Mesenchymal stem cell (in vitro differentiated cells and primary cell): ENCODE measurements around the gene CDK5RAP3.
A peak's percentile ranks its signal among the peaks of the same experiment; 100 is the strongest.

Source experiments
- DNase-seq: peaks from one replicate; pipeline ENCODE4 v3.0.0-alpha.2; 2013
- H2AFZ ChIP-seq: one replicate; pipeline ENCODE4 v1.6.1; 2013; ENCODE audit warnings: low read depth, mild to moderate bottlenecking, control low read depth, inconsistent platforms, low read length, moderate library complexity
- H2AK5ac ChIP-seq: 2 replicates; pipeline ENCODE4 v1.6.1; 2013; ENCODE audit warnings: low read length, moderate library complexity, mild to moderate bottlenecking, inconsistent platforms; ENCODE audit not compliant: severe bottlenecking
- H2BK120ac ChIP-seq: one replicate; pipeline ENCODE4 v1.6.1; 2013; ENCODE audit warnings: low read depth, mild to moderate bottlenecking, inconsistent platforms, low read length, moderate library complexity
- H2BK12ac ChIP-seq, 2 experiments: one replicate each; pipeline ENCODE4 v1.6.1; 2013; ENCODE audit warnings: inconsistent platforms in 2 of 2, low read length in 2 of 2, mild to moderate bottlenecking in 2 of 2, moderate library complexity in 2 of 2, control low read depth in 1 of 2
- H2BK15ac ChIP-seq: one replicate; pipeline ENCODE4 v1.6.1; 2013; ENCODE audit warnings: mild to moderate bottlenecking, low read depth, inconsistent platforms; ENCODE audit not compliant: poor library complexity, severe bottlenecking
- H2BK5ac ChIP-seq: 2 replicates; pipeline ENCODE4 v1.6.1; 2013; ENCODE audit warnings: low read depth, mild to moderate bottlenecking, low read length, control low read depth, inconsistent platforms; ENCODE audit not compliant: poor library complexity, severe bottlenecking
- H3K14ac ChIP-seq, 2 experiments: one replicate each; pipeline ENCODE4 v1.6.1; 2013; ENCODE audit warnings: inconsistent platforms in 2 of 2, low read length in 2 of 2, control low read depth in 1 of 2, mild to moderate bottlenecking in 1 of 2, moderate library complexity in 1 of 2
- H3K18ac ChIP-seq, 2 experiments: one replicate each; pipeline ENCODE4 v1.6.1; 2013; ENCODE audit warnings: inconsistent platforms in 2 of 2, low read length in 2 of 2, control low read depth in 1 of 2, low read depth in 1 of 2, mild to moderate bottlenecking in 1 of 2
- H3K23ac ChIP-seq, 2 experiments: one replicate each; pipeline ENCODE4 v1.6.1; 2013; ENCODE audit warnings: inconsistent platforms in 2 of 2, low read length in 2 of 2, mild to moderate bottlenecking in 2 of 2, moderate library complexity in 2 of 2, control low read depth in 1 of 2
- H3K27ac ChIP-seq: 2 replicates; pipeline ENCODE4 v1.5.1; 2013; ENCODE audit warnings: mild to moderate bottlenecking, moderate library complexity, low read length, control low read depth, inconsistent platforms; ENCODE audit not compliant: poor library complexity, severe bottlenecking
- H3K27me3 ChIP-seq, 2 experiments: 2 replicates each; pipeline versions ENCODE4 v1.6.1 to v1.7.0; 2013; ENCODE audit warnings: low read length in 2 of 2, mild to moderate bottlenecking in 2 of 2, moderate library complexity in 2 of 2, control low read depth in 1 of 2, inconsistent platforms in 1 of 2; ENCODE audit not compliant: control insufficient read depth in 1 of 2, insufficient read depth in 1 of 2
- H3K36me3 ChIP-seq, 2 experiments: 2 replicates each; pipeline versions ENCODE4 v1.6.1 to v1.7.0; 2013; ENCODE audit warnings: low read length in 2 of 2, control low read depth in 1 of 2, inconsistent platforms in 1 of 2, low read depth in 1 of 2, mild to moderate bottlenecking in 1 of 2; ENCODE audit not compliant: insufficient read depth in 2 of 2, control insufficient read depth in 1 of 2
- H3K4ac ChIP-seq, 2 experiments: one replicate each; pipeline ENCODE4 v1.6.1; 2013; ENCODE audit warnings: inconsistent platforms in 2 of 2, low read length in 2 of 2, mild to moderate bottlenecking in 2 of 2, moderate library complexity in 2 of 2, control low read depth in 1 of 2, low read depth in 1 of 2
- H3K4me1 ChIP-seq: 2 replicates; pipeline ENCODE4 v1.6.1; 2013; ENCODE audit warnings: low read depth, low read length, control low read depth; ENCODE audit not compliant: control insufficient read depth, insufficient read depth
- H3K4me2 ChIP-seq: 2 replicates; pipeline ENCODE4 v1.6.1; 2013; ENCODE audit warnings: low read length, mild to moderate bottlenecking, inconsistent platforms; ENCODE audit not compliant: poor library complexity, severe bottlenecking
- H3K4me3 ChIP-seq, 2 experiments: 2 replicates each; pipeline versions ENCODE4 v1.5.1 to v1.7.0; 2013; ENCODE audit warnings: low read length in 2 of 2, mild to moderate bottlenecking in 2 of 2, control low read depth in 1 of 2, low read depth in 1 of 2; ENCODE audit not compliant: insufficient read depth in 1 of 2
- H3K79me1 ChIP-seq: replicated peaks from 2 replicates; pipeline ENCODE4 v1.6.1; 2013; ENCODE audit warnings: mild to moderate bottlenecking, control low read depth, low read length, inconsistent platforms; ENCODE audit not compliant: poor library complexity, severe bottlenecking
- H3K9ac ChIP-seq: 2 replicates; pipeline ENCODE4 v1.7.0; 2013; ENCODE audit warnings: mild to moderate bottlenecking, low read length, moderate library complexity
- H3K9me3 ChIP-seq: 2 replicates; pipeline ENCODE4 v1.7.0; 2013; ENCODE audit warnings: mild to moderate bottlenecking, low read length; ENCODE audit not compliant: control insufficient read depth
- H4K8ac ChIP-seq: one replicate; pipeline ENCODE4 v1.6.1; 2013; ENCODE audit warnings: inconsistent platforms, mild to moderate bottlenecking, low read length, moderate library complexity
- H4K91ac ChIP-seq: one replicate; pipeline ENCODE4 v1.6.1; 2013; ENCODE audit warnings: mild to moderate bottlenecking, low read length, inconsistent platforms
- WGBS: methylation state at CpG from one replicate; pipeline ENCODE4 v1.1.7; 2013; ENCODE audit warnings: mixed read lengths; 5-methylcytosine and 5-hydroxymethylcytosine counted together

The CDK5RAP3 gene

DNA sequence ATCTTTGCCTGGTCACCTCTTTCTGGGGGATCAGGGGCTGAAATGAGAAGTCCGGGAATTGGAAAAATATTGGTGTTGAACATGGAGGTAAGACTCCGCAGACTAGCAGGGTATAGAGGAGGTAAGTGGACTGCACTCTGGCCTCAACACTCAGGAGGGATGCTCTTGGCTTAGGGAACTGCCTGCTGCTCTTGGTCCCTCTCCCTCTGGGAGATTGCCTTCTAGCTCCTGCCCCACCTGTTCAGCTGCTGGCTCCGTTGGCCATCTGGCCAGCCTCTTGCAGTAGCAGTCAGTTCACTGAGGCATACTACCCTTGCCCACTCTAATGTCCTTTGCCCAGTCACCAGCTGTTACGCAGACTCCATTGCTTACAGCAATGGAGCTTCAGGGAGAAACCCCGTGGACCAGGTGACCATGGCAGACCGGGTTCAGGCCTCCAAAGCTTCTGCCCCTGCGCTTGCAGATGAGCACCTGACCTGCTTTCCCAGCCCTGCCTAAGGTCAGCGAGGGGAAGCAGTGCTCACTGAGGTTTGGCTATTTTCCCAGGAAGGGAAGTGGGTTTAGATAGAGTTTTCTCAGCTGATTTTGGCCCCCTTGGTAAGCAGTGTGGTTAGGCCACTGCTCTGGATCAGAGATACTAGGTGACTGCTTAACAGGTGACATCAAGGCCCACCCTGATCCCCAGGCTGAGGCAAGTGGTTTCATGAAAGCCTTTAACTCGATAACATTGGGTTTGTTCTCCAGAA, 11.9 kb downstream of the CDK5RAP3 start:
- no peak overlapping the region for H3K4me2 ChIP-seq
- H3K9me3 ChIP-seq, result no peaks in the 10 kb centered on the region
- DNase-seq, result no peak
- no peak overlapping the region for H4K8ac ChIP-seq
- H3K14ac ChIP-seq, result no peak overlapping the region
- 94% methylated on average over 9 of the region's 9 CpGs for WGBS
- peaks cover 53 to 55% of the 10 kb centered on the region in 2 experiments for H3K36me3 ChIP-seq
- no peak overlapping the region for H2BK12ac ChIP-seq
- H3K4ac ChIP-seq, result no peak overlapping the region
- H3K23ac ChIP-seq, result no peak overlapping the region
- H3K9ac ChIP-seq, result no peak overlapping the region
- H3K27ac ChIP-seq, result no peak overlapping the region
- no peak overlapping the region for H3K4me3 ChIP-seq
- no peak overlapping the region for H2BK15ac ChIP-seq
- no peak overlapping the region for H4K91ac ChIP-seq
- peaks cover 9% of the 10 kb centered on the region for H3K4me1 ChIP-seq
- H3K18ac ChIP-seq, result no peak overlapping the region
- peaks cover 12% of the 10 kb centered on the region for H3K79me1 ChIP-seq
- H2BK5ac ChIP-seq, result no peak overlapping the region
- H2AK5ac ChIP-seq, result no peak overlapping the region
- no peak overlapping the region for H2AFZ ChIP-seq
- H3K27me3 ChIP-seq, result no peaks in the 10 kb centered on the region
- no peak overlapping the region for H2BK120ac ChIP-seq

- WGBS, result 91% methylated on average over 11 of the region's 11 CpGs
- H2BK120ac ChIP-seq, result no peak overlapping the region
- H3K36me3 ChIP-seq, result peaks cover 48 to 49% of the 10 kb centered on the region in 2 experiments
- H3K27me3 ChIP-seq, result no peaks in the 10 kb centered on the region
- H3K9me3 ChIP-seq, result no peaks in the 10 kb centered on the region
- no peak overlapping the region for H2AK5ac ChIP-seq
- H3K4me1 ChIP-seq, result peaks cover 13% of the 10 kb centered on the region
- no peak overlapping the region for H2BK15ac ChIP-seq
- no peak overlapping the region for H2BK5ac ChIP-seq
- H3K79me1 ChIP-seq, result peaks cover 11% of the 10 kb centered on the region
- no peak overlapping the region for H3K18ac ChIP-seq
- DNase-seq, result no peak
- H3K23ac ChIP-seq, result no peak overlapping the region
- no peak overlapping the region for H2BK12ac ChIP-seq
- H3K4me3 ChIP-seq, result no peak overlapping the region
- H3K27ac ChIP-seq, result no peak overlapping the region
- H4K8ac ChIP-seq, result no peak overlapping the region
- no peak overlapping the region for H2AFZ ChIP-seq
- H3K14ac ChIP-seq, result no peak overlapping the region
- H4K91ac ChIP-seq, result no peak overlapping the region
- no peak overlapping the region for H3K9ac ChIP-seq
- H3K4ac ChIP-seq, result no peak overlapping the region
- H3K4me2 ChIP-seq, result no peak overlapping the region
These were observed 12.7 kb downstream of the CDK5RAP3 start for GRCh38 chr17:47983492-47984223.

DNA sequence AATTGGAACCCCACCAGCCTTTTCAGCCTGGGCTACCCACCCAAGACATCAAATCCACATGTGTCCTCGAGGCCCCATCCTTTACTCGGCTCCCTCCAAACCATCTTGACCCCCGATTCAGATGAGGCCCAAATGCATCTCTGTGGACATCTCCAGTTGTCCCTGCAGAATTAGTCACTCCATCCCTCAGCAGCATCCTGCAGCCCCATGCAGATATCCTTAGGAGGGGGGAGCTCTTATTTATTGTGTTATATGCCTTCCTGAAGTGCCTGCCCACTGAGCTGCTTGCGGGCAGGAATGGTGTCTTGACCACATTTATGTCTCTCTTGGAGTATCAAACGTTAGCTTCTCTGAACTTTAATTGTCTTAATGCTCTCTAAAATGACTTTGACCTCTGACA, 15.6 kb downstream of the CDK5RAP3 start:
- Histone ChIP-seq H3K4me3 (no peak overlapping the region), H3K4ac (no peak overlapping the region), H2BK15ac (no peak overlapping the region), H3K23ac (peak overlapping the region in 1 of 2 experiments; percentile 19), H2AK5ac (peak overlapping the region; percentile 58), H4K91ac (no peak overlapping the region), H3K14ac (no peak overlapping the region), H3K36me3 (peaks cover 20 to 25% of the 10 kb centered on the region in 2 experiments), H3K27ac (no peak overlapping the region), H3K9me3 (no peaks in the 10 kb centered on the region), H3K79me1 (no peaks in the 10 kb centered on the region), H3K18ac (no peak overlapping the region), H2AFZ (no peak overlapping the region), H2BK12ac (no peak overlapping the region), H3K4me1 (peaks cover 18% of the 10 kb centered on the region), H3K9ac (no peak overlapping the region), H3K4me2 (no peak overlapping the region), H2BK120ac (no peak overlapping the region), H4K8ac (no peak overlapping the region), H3K27me3 (no peaks in the 10 kb centered on the region), H2BK5ac (no peak overlapping the region)
- 92% methylated on average over 3 of the region's 5 CpGs for WGBS
- DNase-seq, result no peak

- no peak for DNase-seq
- H2AK5ac ChIP-seq, result no peak overlapping the region
- peaks cover 11 to 17% of the 10 kb centered on the region in 2 experiments for H3K36me3 ChIP-seq
- H2BK120ac ChIP-seq, result no peak overlapping the region
- no peak overlapping the region for H3K4me2 ChIP-seq
- no peaks in the 10 kb centered on the region for H3K79me1 ChIP-seq
- peaks cover 18% of the 10 kb centered on the region for H3K4me1 ChIP-seq
- H4K91ac ChIP-seq, result peak overlapping the region; percentile 80
- no peak overlapping the region for H3K9ac ChIP-seq
- peak overlapping the region in 1 of 2 experiments; percentile 1 for H3K14ac ChIP-seq
- H3K9me3 ChIP-seq, result no peaks in the 10 kb centered on the region
- no peaks in the 10 kb centered on the region for H3K27me3 ChIP-seq
- H2BK15ac ChIP-seq, result no peak overlapping the region
- 38% methylated on average over 17 of the region's 17 CpGs for WGBS
- peak overlapping the region in 1 of 2 experiments; percentile 17 for H3K18ac ChIP-seq
- H3K23ac ChIP-seq, result no peak overlapping the region
- H3K4ac ChIP-seq, result no peak overlapping the region
- peak overlapping the region; percentile 59 for H4K8ac ChIP-seq
- H2BK5ac ChIP-seq, result no peak overlapping the region
- peak overlapping the region; percentile 31 for H3K27ac ChIP-seq
- no peak overlapping the region for H2AFZ ChIP-seq
- no peak overlapping the region for H2BK12ac ChIP-seq
- no peak overlapping the region for H3K4me3 ChIP-seq
These were observed 16.4 kb downstream of the CDK5RAP3 start for GRCh38 chr17:47987240-47987835.
